A549 (cell line): ENCODE results near the gene C1QTNF1. TPM values are rescaled to one million over a fixed set of nuclear protein-coding genes. Genes with fewer than 3 reads are reported as not detected.

Experiments
- ATAC-seq, 2 experiments: fragments of 200-7000 bp in 1 of 2; fragments of >200 bp in 1 of 2; cut with Nextera tagmentation in 1 of 2; cut with Tn5 transposase in 1 of 2; 3 replicates each; pipeline versions ENCODE4 v1.8.0 to v1.9.1; 2018 to 2020; ENCODE audit warnings: mild to moderate bottlenecking in 1 of 2, moderate library complexity in 1 of 2
- CTCF ChIA-PET: fragments of 300-600 bp; sonication (Branson Sonifier 250); formaldehyde crosslinking; extraction: SDS; loops from one replicate; lab custom pipeline; 2021; ENCODE audit warnings: antibody characterized with exemption, inconsistent platforms; lab: Yijun Ruan, JAX
- POLR2A ChIA-PET: fragments of 350-600 bp; formaldehyde crosslinking; extraction: SDS; loops from one replicate; lab custom pipeline; 2021; ENCODE audit warnings: antibody characterized with exemption, inconsistent platforms; lab: Yijun Ruan, JAX
- DNase-seq, 2 experiments: peaks; one replicate each; pipeline versions ENCODE4 v3.0.0 to v3.0.0-alpha.2; 2011 to 2016; ENCODE audit warnings: low read depth in 1 of 2, low spot score in 1 of 2
- FAIRE-seq: peaks from 2 replicates; lab custom pipeline; 2011; peaks lifted over from hg19 to GRCh38; lab: Jason Lieb, UNC
- H3K27ac ChIP-seq, 2 experiments: fragments of >200 bp; sonication (Bioruptor Twin); formaldehyde crosslinking; 3 replicates each; pipeline ENCODE4 v1.5.1; 2016 to 2017
- H3K4me1 ChIP-seq: fragments of >200 bp; sonication (Bioruptor Twin); formaldehyde crosslinking; 3 replicates; pipeline ENCODE4 v1.6.1; 2016
- H3K4me2 ChIP-seq: fragments of >200 bp; sonication (Bioruptor Twin); formaldehyde crosslinking; 3 replicates; pipeline ENCODE4 v1.6.1; 2016
- H3K4me3 ChIP-seq: fragments of >200 bp; sonication (Bioruptor Twin); formaldehyde crosslinking; 3 replicates; pipeline ENCODE4 v1.5.1; 2016
- H3K9me3 ChIP-seq: fragments of >200 bp; sonication (Bioruptor Twin); formaldehyde crosslinking; 3 replicates; pipeline ENCODE4 v1.6.1; 2016
- ATOH8 ChIP-seq: fragments of 250-450 bp; sonication (Bioruptor Pico); IDR thresholded peaks from 2 replicates; pipeline ENCODE4 v1.5.0; 2020; ENCODE audit warnings: low read depth, mild to moderate bottlenecking, moderate library complexity
- CBX2 ChIP-seq: fragments of 200-600 bp; sonication (generic); IDR thresholded peaks from 2 replicates; pipeline ENCODE4 v1.6.1; 2016; ENCODE audit warnings: low read depth, mild to moderate bottlenecking, borderline replicate concordance
- CEBPB ChIP-seq, 2 experiments: fragments of >200 bp in 1 of 2; sonication (Bioruptor Twin) in 1 of 2; formaldehyde crosslinking in 1 of 2; IDR thresholded peaks; 2 replicates each; pipeline ENCODE4 v1.6.1; 2012 to 2016
- CHD4 ChIP-seq: fragments of 200-600 bp; sonication (generic); IDR thresholded peaks from 2 replicates; pipeline ENCODE4 v1.6.1; 2016; ENCODE audit warnings: antibody characterized with exemption, mild to moderate bottlenecking, borderline replicate concordance
- CTCF ChIP-seq: fragments of >200 bp; sonication (Bioruptor Twin); formaldehyde crosslinking; IDR thresholded peaks from 3 replicates; pipeline ENCODE4 v1.5.1; 2016
- EHF ChIP-seq: fragments of 250-450 bp; sonication (Bioruptor Pico); IDR thresholded peaks from 2 replicates; pipeline ENCODE4 v1.5.0; 2020; ENCODE audit warnings: mild to moderate bottlenecking
- ELK1 ChIP-seq: fragments of 150-350 bp; IDR thresholded peaks from 2 replicates; pipeline ENCODE4 v1.6.1; 2014; ENCODE audit warnings: low read depth, mild to moderate bottlenecking, low read length
- EP300 ChIP-seq, 2 experiments: fragments of >200 bp; sonication (Bioruptor Twin); formaldehyde crosslinking; IDR thresholded peaks; 2 replicates in 1 of 2; 3 replicates in 1 of 2; pipeline ENCODE4 v1.6.1; 2016 to 2017
- JUNB ChIP-seq: fragments of >200 bp; sonication (Bioruptor Twin); formaldehyde crosslinking; IDR thresholded peaks from 2 replicates; pipeline ENCODE4 v1.6.1; 2016
- KDM5A ChIP-seq: fragments of 200-600 bp; sonication (generic); IDR thresholded peaks from 2 replicates; pipeline ENCODE4 v1.6.1; 2016; ENCODE audit warnings: antibody characterized with exemption, mild to moderate bottlenecking
- MAX ChIP-seq: IDR thresholded peaks from 2 replicates; pipeline ENCODE4 v1.6.1; 2012
- NPAS2 ChIP-seq: fragments of 250-450 bp; sonication (Bioruptor Pico); IDR thresholded peaks from 2 replicates; pipeline ENCODE4 v1.8.0; 2022; ENCODE audit warnings: mild to moderate bottlenecking, moderate library complexity, borderline replicate concordance
- POLR2AphosphoS2 ChIP-seq: conservative IDR thresholded peaks from 2 replicates; pipeline ENCODE4 v1.6.1; 2012; ENCODE audit warnings: low read length, improper control_type of control experiment, inconsistent platforms
- RAD21 ChIP-seq, 2 experiments: fragments of >200 bp in 1 of 2; sonication (Bioruptor Twin) in 1 of 2; formaldehyde crosslinking in 1 of 2; IDR thresholded peaks in 1 of 2; conservative IDR thresholded peaks in 1 of 2; 2 replicates in 1 of 2; 3 replicates in 1 of 2; pipeline ENCODE4 v1.6.1; 2012 to 2018; ENCODE audit warnings: inconsistent platforms in 1 of 2
- RFX5 ChIP-seq: fragments of 450-650 bp; IDR thresholded peaks from 2 replicates; pipeline ENCODE4 v1.7.1; 2014; ENCODE audit warnings: antibody characterized with exemption, mild to moderate bottlenecking, moderate library complexity
- SMC3 ChIP-seq: fragments of >200 bp; sonication (Bioruptor Twin); formaldehyde crosslinking; IDR thresholded peaks from 3 replicates; pipeline ENCODE4 v1.6.1; 2018; ENCODE audit warnings: inconsistent platforms
- WGBS: methylation state at CpG from one replicate; pipeline ENCODE4 v1.1.6; 2017; ENCODE audit errors: missing lambda C conversion rate; 5-methylcytosine and 5-hydroxymethylcytosine counted together
- polyA plus RNA-seq, 4 experiments: library from polyadenylated mRNA; depleted of rRNA in 3 of 4; stranded (reverse); fragments of >200 nt; fragmentation: RNase III in 1 of 4; extraction: RNeasy Plus Mini Kit Qiagen cat#74134 plus additional on column Dnase treatment in 1 of 4; gene quantifications; 2 replicates in 3 of 4; 3 replicates in 1 of 4; pipeline ENCODE4 v1.2.3, GENCODE V29; 2011 to 2017

Gene C1QTNF1
- polyA plus RNA-seq, 2 of the 4 experiments (the other 2 are of a cell fraction): 10.2 to 26.1 TPM

GRCh38 chr17:79018370-79018695 is 5.6 kb upstream of the C1QTNF1 start (continued):
- no peak for TF ChIP-seq MAX

- H3K9me3 ChIP-seq: peaks cover 9% of the 10 kb centered on the region; the same call in 1 of the 3 replicates
- TF ChIP-seq CHD4: no peak
- TF ChIP-seq RFX5: no peak
- TF ChIP-seq CEBPB (IDR thresholded peaks at IDR 0.05): no peak
- TF ChIP-seq ATOH8 (CRISPR knock-in tag): no peak
- TF ChIP-seq KDM5A: no peak
- H3K4me2 ChIP-seq: no peak overlapping the region
- ChIA-PET CTCF (interaction anchor here (0.6 to 14.8 kb wide), 18 partner anchors 11 to 382 kb away, joined by 3 to 376 read pairs (median 4); no protein-coding TSS in a partner anchor), POLR2A (no interaction called here)
- H3K4me3 ChIP-seq: no peak overlapping the region
- H3K4me1 ChIP-seq: peaks cover 12% of the 10 kb centered on the region
- 84% methylated on average over 2 of the region's 2 CpGs for WGBS
- no peak overlapping the region; a peak in 1 of 6 replicates for H3K27ac ChIP-seq
- FAIRE-seq: no peak
- no peak for ATAC-seq
- no peak for DNase-seq
Observed at GRCh38 chr17:79019261-79019631, 4.7 kb upstream of the C1QTNF1 start.

GRCh38 chr17:79019632-79020584 is 4.1 kb upstream of the C1QTNF1 start:
- ATAC-seq: peak; percentile 48 to 62; a peak in 3 of 6 replicates
- DNase-seq: peak; percentile 71 to 82
- ChIA-PET CTCF (interaction anchor here (0.6 to 14.8 kb wide), 26 partner anchors 9 to 691 kb away, joined by 3 to 376 read pairs (median 4); partner anchors contain the start of gene CANT1), POLR2A (interaction anchor here (1.0 kb wide), 1 partner anchor 10 kb away, joined by 3 read pairs; the partner anchor contains the start of gene CANT1)
- peak; percentile 84 for FAIRE-seq
- H3K4me1 ChIP-seq: peaks cover 15% of the 10 kb centered on the region
- H3K4me2 ChIP-seq: no peak overlapping the region
- TF ChIP-seq CBX2 (no peak), RAD21 (conservative IDR thresholded peaks at IDR 0.05 in 1 of 2, IDR thresholded peaks at IDR 0.05 in 1 of 2) (peak; percentile 91 to 96), SMC3 (peak; percentile 89), EHF (CRISPR knock-in tag) (no peak), POLR2AphosphoS2 (no peak), ATOH8 (CRISPR knock-in tag) (no peak), ELK1 (no peak), EP300 (IDR thresholded peaks at IDR 0.05) (no peak; a peak in 1 of 5 replicates), JUNB (no peak), CTCF (peak; percentile 98), MAX (no peak), NPAS2 (no peak)
- WGBS: 63% methylated on average over 18 of the region's 19 CpGs
- peak overlapping the region; percentile 32 to 43; a peak in 4 of 6 replicates for H3K27ac ChIP-seq
- no peak overlapping the region for H3K4me3 ChIP-seq
- H3K9me3 ChIP-seq: peaks cover 3% of the 10 kb centered on the region; the same call in 1 of the 3 replicates
